ENCODE results near the gene DPYSL3. TPM values are rescaled to one million over a fixed set of nuclear protein-coding genes. Genes with fewer than 3 reads are reported as not detected.

DPYSL3 gene
- total RNA-seq, 4 donors from 2014 or later: 121 to 213 (median 168) TPM

DNA sequence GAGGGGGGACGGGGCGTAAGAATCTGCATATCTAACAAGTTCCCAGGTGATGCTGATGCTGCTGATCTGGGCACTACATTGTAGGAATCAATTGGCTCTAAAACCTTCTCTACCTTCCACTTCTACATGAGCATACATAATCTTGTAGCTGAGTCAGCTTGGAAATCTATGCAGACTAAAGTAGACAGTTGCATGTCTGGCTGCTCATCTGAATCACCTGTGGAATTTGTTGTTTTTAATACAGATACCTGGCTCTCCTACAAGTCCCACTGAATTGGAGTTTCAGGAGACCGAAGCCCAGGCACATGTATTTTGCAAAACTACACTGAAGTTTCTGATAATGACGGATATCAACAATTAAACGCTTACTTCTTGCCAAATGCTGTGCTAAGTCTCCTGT is 161.4 kb downstream of the DPYSL3 start:
- no peak for DNase-seq
- no peaks in the 10 kb centered on the region for H3K27me3 ChIP-seq
- no peak overlapping the region for H3K4me3 ChIP-seq
- intact Hi-C loops (cut with DNase I; ENCODE audit: low total_unique reads): no loop called here
- TF ChIP-seq, protein P1, sequence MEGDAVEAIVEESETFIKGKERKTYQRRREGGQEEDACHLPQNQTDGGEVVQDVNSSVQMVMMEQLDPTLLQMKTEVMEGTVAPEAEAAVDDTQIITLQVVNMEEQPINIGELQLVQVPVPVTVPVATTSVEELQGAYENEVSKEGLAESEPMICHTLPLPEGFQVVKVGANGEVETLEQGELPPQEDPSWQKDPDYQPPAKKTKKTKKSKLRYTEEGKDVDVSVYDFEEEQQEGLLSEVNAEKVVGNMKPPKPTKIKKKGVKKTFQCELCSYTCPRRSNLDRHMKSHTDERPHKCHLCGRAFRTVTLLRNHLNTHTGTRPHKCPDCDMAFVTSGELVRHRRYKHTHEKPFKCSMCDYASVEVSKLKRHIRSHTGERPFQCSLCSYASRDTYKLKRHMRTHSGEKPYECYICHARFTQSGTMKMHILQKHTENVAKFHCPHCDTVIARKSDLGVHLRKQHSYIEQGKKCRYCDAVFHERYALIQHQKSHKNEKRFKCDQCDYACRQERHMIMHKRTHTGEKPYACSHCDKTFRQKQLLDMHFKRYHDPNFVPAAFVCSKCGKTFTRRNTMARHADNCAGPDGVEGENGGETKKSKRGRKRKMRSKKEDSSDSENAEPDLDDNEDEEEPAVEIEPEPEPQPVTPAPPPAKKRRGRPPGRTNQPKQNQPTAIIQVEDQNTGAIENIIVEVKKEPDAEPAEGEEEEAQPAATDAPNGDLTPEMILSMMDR (IDR thresholded peaks at IDR 0.05): no peak
- no peak for TF ChIP-seq POLR2A (IDR thresholded peaks at IDR 0.05)
- H3K4me1 ChIP-seq: no peaks in the 10 kb centered on the region
- H3K9me3 ChIP-seq: no peaks in the 10 kb centered on the region
- H3K36me3 ChIP-seq: no peaks in the 10 kb centered on the region
- H3K27ac ChIP-seq: no peak overlapping the region

DNA sequence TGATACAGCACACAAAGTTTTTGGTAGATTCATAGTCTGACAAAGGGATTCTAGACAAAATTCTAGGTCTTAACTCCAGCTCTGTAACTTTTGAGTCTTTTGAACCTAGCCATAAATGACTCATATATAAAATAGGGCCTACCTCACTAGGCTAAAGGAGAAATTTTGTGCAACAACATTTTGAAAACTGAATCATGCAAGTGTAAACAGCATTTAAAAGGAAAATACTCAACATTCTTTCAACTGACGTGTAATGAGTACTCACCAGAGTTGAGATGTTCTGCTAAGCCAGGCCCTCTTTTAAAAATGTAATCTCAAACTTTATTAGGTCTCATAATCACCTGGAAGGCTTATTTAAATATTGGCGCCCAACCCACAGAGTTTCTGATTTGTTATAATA is 161.8 kb downstream of the DPYSL3 start:
- no peak for TF ChIP-seq POLR2A (IDR thresholded peaks at IDR 0.05)
- TF ChIP-seq, protein P1 (IDR thresholded peaks at IDR 0.05): no peak
- Histone ChIP-seq H3K4me1 (no peaks in the 10 kb centered on the region), H3K9me3 (no peaks in the 10 kb centered on the region), H3K36me3 (no peaks in the 10 kb centered on the region), H3K27ac (no peak overlapping the region), H3K4me3 (no peak overlapping the region), H3K27me3 (no peaks in the 10 kb centered on the region)
- intact Hi-C loops (cut with DNase I; ENCODE audit: low total_unique reads): no loop called here
- DNase-seq: no peak

DNA sequence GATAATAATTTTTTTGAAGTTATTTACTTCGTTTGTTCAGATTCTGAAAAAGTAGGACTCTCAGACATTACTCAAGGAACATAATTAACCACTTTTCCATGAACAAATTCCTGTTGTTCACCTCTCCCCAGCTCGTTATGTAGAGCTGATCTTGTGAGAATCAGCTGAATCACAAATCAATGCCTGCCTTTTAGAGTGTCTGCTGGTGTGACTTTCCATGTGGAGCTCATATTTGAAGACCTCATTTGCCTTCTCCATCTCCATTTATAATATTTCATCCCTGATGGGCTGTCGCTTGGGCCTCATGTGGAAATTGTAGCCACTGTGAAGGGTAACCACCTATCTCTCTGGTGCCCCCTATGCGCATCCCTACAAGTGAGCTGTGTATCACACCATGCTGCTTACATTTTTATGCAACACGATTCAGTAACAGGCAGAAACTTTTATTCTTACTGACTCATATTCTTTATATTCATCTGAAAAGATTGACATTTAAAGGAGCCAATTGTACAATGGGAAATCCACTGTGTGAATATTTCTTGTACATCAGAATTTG is 163.8 kb downstream of the DPYSL3 start:
- intact Hi-C loops (cut with DNase I; ENCODE audit: low total_unique reads): no loop called here
- Histone ChIP-seq H3K4me1 (no peaks in the 10 kb centered on the region), H3K27ac (no peak overlapping the region), H3K36me3 (no peaks in the 10 kb centered on the region), H3K27me3 (no peaks in the 10 kb centered on the region), H3K4me3 (no peak overlapping the region), H3K9me3 (no peaks in the 10 kb centered on the region)
- DNase-seq: no peak
- no peak for TF ChIP-seq POLR2A (IDR thresholded peaks at IDR 0.05)
- TF ChIP-seq, protein P1 (IDR thresholded peaks at IDR 0.05): no peak

DNA sequence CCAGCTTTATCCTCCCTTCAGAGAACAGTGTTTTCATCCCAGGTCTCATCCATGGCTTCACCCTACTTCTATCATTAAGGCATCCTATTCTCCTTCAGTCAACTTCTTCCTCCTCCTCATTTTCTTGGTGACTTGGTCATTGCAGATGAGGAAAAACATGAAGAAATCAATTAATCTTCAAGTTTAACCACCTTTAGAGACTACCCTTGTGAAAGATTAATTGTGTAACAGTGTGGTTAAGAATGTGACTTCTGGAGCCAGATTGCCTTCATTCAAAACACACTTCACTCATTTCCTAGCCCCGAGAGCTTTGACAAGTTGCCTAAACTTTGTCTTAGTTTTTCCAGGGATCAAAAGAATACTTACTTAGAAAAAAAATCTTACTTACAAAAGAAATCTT is 165.0 kb downstream of the DPYSL3 start:
- intact Hi-C loops (cut with DNase I; ENCODE audit: low total_unique reads): no loop called here
- DNase-seq: no peak
- no peak for TF ChIP-seq POLR2A (IDR thresholded peaks at IDR 0.05)
- TF ChIP-seq, protein P1 (IDR thresholded peaks at IDR 0.05): no peak

GRCh38 chr5:147341345-147341744 is 168.5 kb downstream of the DPYSL3 start:
- TF ChIP-seq POLR2A (IDR thresholded peaks at IDR 0.05): no peak
- TF ChIP-seq, protein P1 (IDR thresholded peaks at IDR 0.05): no peak
- Histone ChIP-seq H3K9me3 (no peaks in the 10 kb centered on the region), H3K36me3 (no peaks in the 10 kb centered on the region), H3K27ac (no peak overlapping the region), H3K4me1 (no peaks in the 10 kb centered on the region), H3K27me3 (no peaks in the 10 kb centered on the region), H3K4me3 (no peak overlapping the region)
- DNase-seq: no peak
- intact Hi-C loops (cut with DNase I; ENCODE audit: low total_unique reads): no loop called here

More for the DNA sequence above, 165.0 kb downstream of the DPYSL3 start:
- Histone ChIP-seq H3K36me3 (no peaks in the 10 kb centered on the region), H3K27me3 (no peaks in the 10 kb centered on the region), H3K27ac (no peak overlapping the region), H3K4me3 (no peak overlapping the region), H3K4me1 (no peaks in the 10 kb centered on the region), H3K9me3 (no peaks in the 10 kb centered on the region)
